ENCODE measurements around the gene PLN. TPM values are rescaled to one million over a fixed set of nuclear protein-coding genes. Genes with fewer than 3 reads are reported as not detected.

PLN gene
- total RNA-seq, 1 donor from 2014 or later = 5.6 TPM

Other genes with a start within 250 kb of the PLN start
- 11.6 TPM for gene CEP85L, start 103.3 kb downstream of the PLN start, total RNA-seq

Measured in mesenteric fat pad (tissue), 1 donor.